Central memory CD4-positive, alpha-beta T cell (primary cell): ENCODE data around the gene B3GAT1.

Source experiments
- DNase-seq: peaks from one replicate; pipeline ENCODE4 v3.0.0; 2022

Gene B3GAT1

GRCh38 chr11:134371436-134372185, 40.4 kb downstream of the B3GAT1 start:
- no peak for DNase-seq

GRCh38 chr11:134370526-134371435, 41.3 kb downstream of the B3GAT1 start:
- no peak for DNase-seq

- DNase-seq = no peak
Measured at GRCh38 chr11:134369656-134370525, 42.2 kb downstream of the B3GAT1 start.

- no peak for DNase-seq
Measured at GRCh38 chr11:134367781-134368180, 44.3 kb downstream of the B3GAT1 start.

- no peak for DNase-seq
Measured at GRCh38 chr11:134366254-134366653, 45.8 kb downstream of the B3GAT1 start.

- DNase-seq = no peak
Measured at GRCh38 chr11:134365011-134365925, 46.8 kb downstream of the B3GAT1 start.

GRCh38 chr11:134364261-134364660, 47.8 kb downstream of the B3GAT1 start:
- no peak for DNase-seq

- no peak for DNase-seq
Measured at GRCh38 chr11:134363592-134363991, 48.5 kb downstream of the B3GAT1 start.

- DNase-seq = no peak
Measured at GRCh38 chr11:134363161-134363560, 48.9 kb downstream of the B3GAT1 start.

GRCh38 chr11:134362192-134362901, 49.7 kb downstream of the B3GAT1 start:
- no peak for DNase-seq

- DNase-seq = no peak
Measured at GRCh38 chr11:134361661-134362060, 50.4 kb downstream of the B3GAT1 start.

GRCh38 chr11:134360050-134360835, 51.8 kb downstream of the B3GAT1 start:
- peak; percentile 53 for DNase-seq

GRCh38 chr11:134359646-134360045, 52.4 kb downstream of the B3GAT1 start:
- DNase-seq = no peak

- DNase-seq = no peak
Measured at GRCh38 chr11:134358856-134359490, 53.1 kb downstream of the B3GAT1 start.

- DNase-seq = no peak
Measured at GRCh38 chr11:134358165-134358855, 53.7 kb downstream of the B3GAT1 start.

- no peak for DNase-seq
Measured at GRCh38 chr11:134357545-134357839, 54.5 kb downstream of the B3GAT1 start.

GRCh38 chr11:134356656-134357544, 55.1 kb downstream of the B3GAT1 start:
- no peak for DNase-seq

GRCh38 chr11:134355656-134356055, 56.4 kb downstream of the B3GAT1 start:
- no peak for DNase-seq
